Endothelial cell of umbilical vein (primary cell): ENCODE measurements around the gene ABLIM2.

ENCODE experiments used
- EZH2 ChIP-seq: IDR thresholded peaks from 2 replicates; pipeline ENCODE4 v1.6.1; 2012; ENCODE audit warnings: borderline replicate concordance, low read depth, mild to moderate bottlenecking, moderate library complexity, low read length, inconsistent platforms; ENCODE audit not compliant: severe bottlenecking
- FOS ChIP-seq: IDR thresholded peaks from 2 replicates; pipeline ENCODE4 v1.6.1; 2011; ENCODE audit warnings: mild to moderate bottlenecking, low read length, moderate library complexity, borderline replicate concordance; ENCODE audit not compliant: insufficient read depth
- GATA2 ChIP-seq: IDR thresholded peaks from 2 replicates; pipeline ENCODE4 v1.7.0; 2011; ENCODE audit warnings: low read depth, mild to moderate bottlenecking, moderate library complexity, mixed read lengths, low read length; ENCODE audit not compliant: insufficient read length, insufficient read depth
- JUN ChIP-seq: IDR thresholded peaks from 2 replicates; pipeline ENCODE4 v1.6.1; 2011; ENCODE audit warnings: borderline replicate concordance, low read depth; ENCODE audit not compliant: insufficient read length, insufficient read depth
- MYC ChIP-seq: IDR thresholded peaks from one replicate; pipeline ENCODE4 v1.6.1; 2011; ENCODE audit warnings: mild to moderate bottlenecking, low read depth, low read length
- POLR2A ChIP-seq: IDR thresholded peaks from 2 replicates; pipeline ENCODE4 v1.6.1; 2012; ENCODE audit warnings: low read depth, mild to moderate bottlenecking, control low read depth, low read length
- POLR2AphosphoS5 ChIP-seq: IDR thresholded peaks from 2 replicates; pipeline ENCODE4 v1.6.1; 2012; ENCODE audit warnings: low read depth, mild to moderate bottlenecking, control low read depth, low read length, moderate library complexity; ENCODE audit not compliant: insufficient read depth
- TF ChIP-seq, protein P1 (sequence below), 2 donors: IDR thresholded peaks; 1 replicate in 1 of 2; 2 replicates in 1 of 2; pipeline ENCODE4 v1.5.1; 2011; ENCODE audit warnings: low read length in 2 of 2, mild to moderate bottlenecking in 2 of 2, moderate library complexity in 2 of 2, control low read depth in 1 of 2, inconsistent platforms in 1 of 2, low read depth in 1 of 2; ENCODE audit not compliant: insufficient read depth in 1 of 2; ENCODE audit errors: extremely low read depth in 1 of 2
- TF ChIP-seq, protein P2 (sequence below): IDR thresholded peaks from 2 replicates; pipeline ENCODE4 v1.6.1; 2011; ENCODE audit not compliant: insufficient read depth, insufficient read length

GRCh38 chr4:8200302-8200975 lies 41.8 kb upstream of the ABLIM2 start:
- TF ChIP-seq FOS = no peak
- TF ChIP-seq, protein P1, sequence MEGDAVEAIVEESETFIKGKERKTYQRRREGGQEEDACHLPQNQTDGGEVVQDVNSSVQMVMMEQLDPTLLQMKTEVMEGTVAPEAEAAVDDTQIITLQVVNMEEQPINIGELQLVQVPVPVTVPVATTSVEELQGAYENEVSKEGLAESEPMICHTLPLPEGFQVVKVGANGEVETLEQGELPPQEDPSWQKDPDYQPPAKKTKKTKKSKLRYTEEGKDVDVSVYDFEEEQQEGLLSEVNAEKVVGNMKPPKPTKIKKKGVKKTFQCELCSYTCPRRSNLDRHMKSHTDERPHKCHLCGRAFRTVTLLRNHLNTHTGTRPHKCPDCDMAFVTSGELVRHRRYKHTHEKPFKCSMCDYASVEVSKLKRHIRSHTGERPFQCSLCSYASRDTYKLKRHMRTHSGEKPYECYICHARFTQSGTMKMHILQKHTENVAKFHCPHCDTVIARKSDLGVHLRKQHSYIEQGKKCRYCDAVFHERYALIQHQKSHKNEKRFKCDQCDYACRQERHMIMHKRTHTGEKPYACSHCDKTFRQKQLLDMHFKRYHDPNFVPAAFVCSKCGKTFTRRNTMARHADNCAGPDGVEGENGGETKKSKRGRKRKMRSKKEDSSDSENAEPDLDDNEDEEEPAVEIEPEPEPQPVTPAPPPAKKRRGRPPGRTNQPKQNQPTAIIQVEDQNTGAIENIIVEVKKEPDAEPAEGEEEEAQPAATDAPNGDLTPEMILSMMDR (IDR thresholded peaks at IDR 0.05; ENCODE audit: extremely low read depth in 1 of 2, insufficient read depth in 1 of 2, low read depth in 1 of 2, low read length in 2 of 2) = no peak
- peak; percentile 34 for TF ChIP-seq GATA2
- TF ChIP-seq MYC = peak; percentile 20
- peak; percentile 81 for TF ChIP-seq POLR2A
- TF ChIP-seq EZH2 = no peak
- peak; percentile 68 for TF ChIP-seq POLR2AphosphoS5
- TF ChIP-seq, protein P2, sequence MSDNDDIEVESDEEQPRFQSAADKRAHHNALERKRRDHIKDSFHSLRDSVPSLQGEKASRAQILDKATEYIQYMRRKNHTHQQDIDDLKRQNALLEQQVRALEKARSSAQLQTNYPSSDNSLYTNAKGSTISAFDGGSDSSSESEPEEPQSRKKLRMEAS = peak; percentile 61
- no peak for TF ChIP-seq JUN
